Measurements from ENCODE around the gene PER1. TPM values are rescaled to one million over a fixed set of nuclear protein-coding genes. Genes with fewer than 3 reads are reported as not detected.

The PER1 gene
- total and polyA plus RNA-seq, 2 of the 8 experiments (the other 6 are each of a cell fraction or from before 2014, with no cell fraction given) = 9.6 to 38.0 TPM

DNA sequence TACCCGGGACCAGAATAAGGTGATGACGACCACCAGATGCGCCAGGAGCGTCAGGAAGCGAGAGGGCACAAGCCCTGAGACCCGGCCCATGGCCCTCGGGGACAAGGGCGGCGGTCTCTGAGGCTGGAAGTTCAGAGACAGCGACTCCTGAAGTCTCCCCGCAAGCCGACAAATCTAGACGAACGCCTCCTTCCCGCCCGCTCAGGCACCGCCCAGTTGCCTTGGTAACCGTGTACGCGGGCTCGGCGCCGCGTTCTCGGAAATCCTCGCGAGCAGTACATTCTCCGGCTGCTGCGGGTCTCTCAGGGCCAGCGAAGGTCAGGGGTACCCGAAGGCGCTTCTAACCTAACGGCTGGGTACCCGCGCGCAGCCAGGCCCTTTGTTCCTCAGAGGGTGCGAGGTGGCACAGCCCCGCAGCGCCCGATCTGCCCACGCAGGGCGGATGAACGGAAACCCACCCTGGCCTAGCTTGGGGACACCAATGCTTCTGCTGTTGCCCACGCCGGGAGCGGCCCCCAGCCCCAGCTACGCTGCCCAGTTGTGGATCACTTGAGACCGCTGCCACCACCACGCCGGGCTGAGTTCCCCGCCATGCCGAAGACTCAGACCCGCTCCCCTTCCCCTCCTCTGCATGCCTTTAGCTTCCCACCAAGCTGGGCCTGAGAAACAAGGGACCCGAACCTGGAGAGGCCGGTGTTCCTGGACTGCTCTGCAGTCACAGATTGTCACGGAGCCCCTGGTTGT is 24.2 kb upstream of the PER1 start, which contains the start of gene TMEM107:
TMEM107 (minus strand) TSS at position 184 of the 744 bp plus-strand sequence; CDS start at position 90, 94 bp downstream.
- peak within 1 kb of the TSS; percentile 57 for H4K5ac ChIP-seq (ENCODE audit: insufficient read length, low read depth, low read length)
- H3K4me1 ChIP-seq (replicated peaks in 1 of 4; ENCODE audit: control insufficient read depth in 3 of 4, insufficient read depth in 4 of 4, low read length in 3 of 4) = peaks cover 3 to 13% (median 8%) of the 10 kb centered on the region in 4 experiments
- POLR2A ChIA-PET (ENCODE audit: partially characterized antibody) = interaction anchor here (0.7 to 9.3 kb wide), 11 partner anchors 8 to 58 kb away, joined by 3 to 289 read pairs (median 4); partner anchors contain the start of genes ALOXE3, BORCS6, HES7 and VAMP2
- H3K4me2 ChIP-seq (ENCODE audit: insufficient read depth in 1 of 2, low read depth in 2 of 2, low read length in 2 of 2) = peak within 1 kb of the TSS; percentile 78 to 90
- H3K23ac ChIP-seq (ENCODE audit: insufficient read length) = no peak within 1 kb of the TSS
- H3K27me3 ChIP-seq (replicated peaks in 1 of 4; ENCODE audit: control insufficient read depth in 3 of 4, extremely low read depth in 1 of 4, insufficient read depth in 3 of 4, low read length in 3 of 4) = no peaks in the 10 kb centered on the region
- H3K36me3 ChIP-seq (ENCODE audit: control insufficient read depth in 2 of 4, insufficient read depth in 4 of 4, low read length in 3 of 4) = no peaks in the 10 kb centered on the region
- FAIRE-seq = no peak
- H3K18ac ChIP-seq (ENCODE audit: extremely low read depth, low read length) = peak within 1 kb of the TSS; percentile 87
- H4K91ac ChIP-seq (replicated peaks; ENCODE audit: insufficient read length, low read length) = peak within 1 kb of the TSS; percentile 76
- no peaks in the 10 kb centered on the region for H3K79me2 ChIP-seq (ENCODE audit: control insufficient read depth in 1 of 2, insufficient read depth in 2 of 2, low read length in 2 of 2)
- H2BK12ac ChIP-seq (ENCODE audit: low read depth, low read length) = peak within 1 kb of the TSS; percentile 80
- peak within 1 kb of the TSS; percentile 91 for H2BK5ac ChIP-seq (ENCODE audit: low read depth, low read length)
- peak within 1 kb of the TSS; percentile 70 to 85 (median 76) for H3K9ac ChIP-seq (replicated peaks in 1 of 4; ENCODE audit: extremely low read depth in 1 of 4, low read depth in 3 of 4, low read length in 3 of 4)
- H2BK20ac ChIP-seq (ENCODE audit: low read length) = 0 out of 2 replicates have a peak within 1 kb of the TSS, but pooled peaks have one; percentile 72
- H2AFZ ChIP-seq (ENCODE audit: low read length) = peak within 1 kb of the TSS; percentile 82; the same call in 1 of the 2 replicates
- H4K8ac ChIP-seq (ENCODE audit: extremely low read depth, insufficient read depth, low read length) = peak within 1 kb of the TSS; percentile 69
- H2BK15ac ChIP-seq (ENCODE audit: low read length) = peak within 1 kb of the TSS; percentile 81; the same call in 1 of the 2 replicates
- peak within 1 kb of the TSS; percentile 60 to 88 (median 69) for H3K4me3 ChIP-seq (ENCODE audit: extremely low read depth in 1 of 4, insufficient read depth in 2 of 4, low read depth in 3 of 4, low read length in 4 of 4)
- H3K4ac ChIP-seq (replicated peaks; ENCODE audit: insufficient read length, low read depth, low read length) = peak within 1 kb of the TSS; percentile 19
- H3K79me1 ChIP-seq (ENCODE audit: low read depth, low read length) = no peaks in the 10 kb centered on the region
- H3K23me2 ChIP-seq (ENCODE audit: low read depth, low read length) = peaks cover 18% of the 10 kb centered on the region
- WGBS, 2 experiments (ENCODE audit: extremely low coverage in 1 of 2, insufficient coverage in 1 of 2, insufficient read length in 1 of 2, insufficient replicate concordance in 2 of 2, low coverage in 1 of 2, low lambda C conversion rate in 2 of 2, missing lambda C conversion rate in 1 of 2) = 8% methylated on average over 56 of the region's 56 CpGs; no CpG with 5 or more reads in 1 of the 2 experiments
- H3K27ac ChIP-seq (ENCODE audit: low read depth, low read length) = peak within 1 kb of the TSS; percentile 52
- no peaks in the 10 kb centered on the region for H3K9me3 ChIP-seq (ENCODE audit: insufficient read depth in 2 of 2, low read depth in 1 of 2, low read length in 1 of 2)
- H3K14ac ChIP-seq (ENCODE audit: insufficient read length) = no peak within 1 kb of the TSS
- H2BK120ac ChIP-seq (replicated peaks; ENCODE audit: low read depth, low read length) = no peak within 1 kb of the TSS
- DNase-seq (ENCODE audit: low read depth in 1 of 2, low spot score in 2 of 2) = peak in 1 of 2 experiments; percentile 95
- CTCF ChIA-PET (ENCODE audit: partially characterized antibody) = interaction anchor here (1.0 to 1.9 kb wide), 8 partner anchors 9 to 115 kb away, joined by 3 to 9 read pairs (median 4); no protein-coding TSS in a partner anchor
- no peaks in the 10 kb centered on the region for H4K20me1 ChIP-seq (replicated peaks in 1 of 2; ENCODE audit: control insufficient read depth in 1 of 2, insufficient read depth in 2 of 2, low read length in 2 of 2)
- peak within 1 kb of the TSS; percentile 42 for H3K56ac ChIP-seq (replicated peaks; ENCODE audit: insufficient read length, low read depth, low read length)
- no peak within 1 kb of the TSS; the same call in 1 of the 2 replicates for H2AK5ac ChIP-seq (ENCODE audit: low read depth, low read length)
- TF ChIP-seq GABPA (IDR thresholded peaks at IDR 0.05; ENCODE audit: borderline replicate concordance, insufficient read depth, low read length) (0 out of 2 replicates have a peak, but pooled peaks have one; percentile 38), TEAD4 (IDR thresholded peaks at IDR 0.05; ENCODE audit: low read depth, low read length) (peak; percentile 9; the same call in 1 of the 2 replicates), SIX5 (IDR thresholded peaks at IDR 0.05; ENCODE audit: low read depth, low read length) (no peak), SP1 (IDR thresholded peaks at IDR 0.05; ENCODE audit: low read depth, low read length) (no peak), KDM4A (IDR thresholded peaks at IDR 0.05; ENCODE audit: low read depth, low read length, severe bottlenecking) (peak; percentile 41), SAP30 (IDR thresholded peaks at IDR 0.05; ENCODE audit: insufficient read depth, insufficient replicate concordance, low read length) (peak; percentile 55), CREB1 (IDR thresholded peaks at IDR 0.05) (peak; percentile 72)
- TF ChIP-seq, protein P1, sequence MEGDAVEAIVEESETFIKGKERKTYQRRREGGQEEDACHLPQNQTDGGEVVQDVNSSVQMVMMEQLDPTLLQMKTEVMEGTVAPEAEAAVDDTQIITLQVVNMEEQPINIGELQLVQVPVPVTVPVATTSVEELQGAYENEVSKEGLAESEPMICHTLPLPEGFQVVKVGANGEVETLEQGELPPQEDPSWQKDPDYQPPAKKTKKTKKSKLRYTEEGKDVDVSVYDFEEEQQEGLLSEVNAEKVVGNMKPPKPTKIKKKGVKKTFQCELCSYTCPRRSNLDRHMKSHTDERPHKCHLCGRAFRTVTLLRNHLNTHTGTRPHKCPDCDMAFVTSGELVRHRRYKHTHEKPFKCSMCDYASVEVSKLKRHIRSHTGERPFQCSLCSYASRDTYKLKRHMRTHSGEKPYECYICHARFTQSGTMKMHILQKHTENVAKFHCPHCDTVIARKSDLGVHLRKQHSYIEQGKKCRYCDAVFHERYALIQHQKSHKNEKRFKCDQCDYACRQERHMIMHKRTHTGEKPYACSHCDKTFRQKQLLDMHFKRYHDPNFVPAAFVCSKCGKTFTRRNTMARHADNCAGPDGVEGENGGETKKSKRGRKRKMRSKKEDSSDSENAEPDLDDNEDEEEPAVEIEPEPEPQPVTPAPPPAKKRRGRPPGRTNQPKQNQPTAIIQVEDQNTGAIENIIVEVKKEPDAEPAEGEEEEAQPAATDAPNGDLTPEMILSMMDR (IDR thresholded peaks at IDR 0.05; ENCODE audit: control extremely low read depth in 1 of 3, insufficient read depth in 1 of 3, low read depth in 1 of 3, low read length in 3 of 3) = peak in 1 of 3 experiments; percentile 6; a peak in 1 of 4 replicates

Measured in H1 (cell line).